Urinary bladder (tissue), 4 donors: ENCODE measurements around the gene OR10H5. TPM values are rescaled to one million over a fixed set of nuclear protein-coding genes. Genes with fewer than 3 reads are reported as not detected.
"Not testable (repeated sequence)": the region's sequence is repeated elsewhere in the genome, so short reads cannot be mapped to it uniquely, and the experiment has no call there.

Experiments used
- DNase-seq: peaks from one replicate; pipeline ENCODE4 v3.0.0-alpha.2; 2015; ENCODE audit errors: extremely low spot score
- H3K27ac ChIP-seq: one replicate; pipeline ENCODE4 v1.5.1; 2013; ENCODE audit warnings: low read depth, mild to moderate bottlenecking, moderate library complexity
- H3K36me3 ChIP-seq: one replicate; pipeline ENCODE4 v1.6.1; 2013; ENCODE audit warnings: mild to moderate bottlenecking, moderate library complexity; ENCODE audit not compliant: insufficient read depth
- H3K4me1 ChIP-seq: one replicate; pipeline ENCODE4 v1.6.1; 2013; ENCODE audit warnings: mild to moderate bottlenecking, moderate library complexity; ENCODE audit not compliant: insufficient read depth
- H3K4me3 ChIP-seq: one replicate; pipeline ENCODE4 v1.5.1; 2013; ENCODE audit warnings: low read depth, low read length
- WGBS: extraction: QIAGEN DNeasy Blood & Tissue Kit; methylation state at CpG from one replicate; pipeline ENCODE4 v1.1.7; 2013; 5-methylcytosine and 5-hydroxymethylcytosine counted together
- polyA plus RNA-seq: library from polyadenylated mRNA; stranded (reverse); fragments of 200-250 nt; gene quantifications from one replicate; pipeline ENCODE4 v1.2.3, GENCODE V29; 2013
- total RNA-seq: library from RNA; depleted of rRNA; stranded (reverse); fragments of >200 nt; gene quantifications from one replicate; pipeline ENCODE4 v1.2.3, GENCODE V29; 2014
- donor health status: healthy with polysubstance abuse.
- donor health status: healthy.

OR10H5 gene, protein sequence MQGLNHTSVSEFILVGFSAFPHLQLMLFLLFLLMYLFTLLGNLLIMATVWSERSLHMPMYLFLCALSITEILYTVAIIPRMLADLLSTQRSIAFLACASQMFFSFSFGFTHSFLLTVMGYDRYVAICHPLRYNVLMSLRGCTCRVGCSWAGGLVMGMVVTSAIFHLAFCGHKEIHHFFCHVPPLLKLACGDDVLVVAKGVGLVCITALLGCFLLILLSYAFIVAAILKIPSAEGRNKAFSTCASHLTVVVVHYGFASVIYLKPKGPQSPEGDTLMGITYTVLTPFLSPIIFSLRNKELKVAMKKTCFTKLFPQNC
- not detected for total RNA-seq
- polyA plus RNA-seq, result 0.01 TPM

- Histone ChIP-seq H3K4me1 (no peaks in the 10 kb centered on the region), H3K4me3 (no peak within 1 kb of the TSS), H3K36me3 (no peaks in the 10 kb centered on the region), H3K27ac (no peak within 1 kb of the TSS)
- 72% methylated on average over 6 of the region's 6 CpGs for WGBS
- no peak for DNase-seq
Observed at GRCh38 chr19:15787611-15788155, at the start of gene OR10H5. Gene OR10H5 (plus strand): TSS chr19:15787661. CDS start chr19:15794049, 6,388 bp downstream.

- Histone ChIP-seq H3K4me1 (no peaks in the 10 kb centered on the region), H3K4me3 (no peak within 1 kb of the TSS), H3K27ac (no peak within 1 kb of the TSS), H3K36me3 (no peaks in the 10 kb centered on the region)
- 62% methylated on average over 4 of the region's 4 CpGs for WGBS
- no peak for DNase-seq
Observed at GRCh38 chr19:15737722-15738121, 49.7 kb upstream of the OR10H5 start, which contains the start of gene OR10H3. Gene OR10H3 (plus strand): TSS chr19:15737985. CDS start chr19:15741393, 3,408 bp downstream.

DNA sequence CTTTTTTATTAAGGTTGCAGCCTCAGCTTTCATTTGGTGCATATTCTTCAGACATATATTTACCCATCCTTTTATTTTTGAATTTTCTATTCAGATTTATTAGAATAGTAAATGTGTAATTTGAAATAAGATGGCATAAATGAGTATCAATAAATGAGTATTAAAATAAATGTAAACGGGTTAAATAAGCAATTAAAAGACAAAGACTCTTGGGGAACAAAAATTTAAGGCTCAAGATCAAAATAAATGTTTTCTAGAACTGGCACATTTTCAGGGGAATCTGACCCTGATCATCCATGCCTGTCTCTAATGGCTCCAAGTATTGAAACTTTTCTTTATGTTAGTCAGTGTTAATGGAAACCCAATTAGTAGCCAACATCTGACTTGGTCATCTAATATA, 46.7 kb upstream of the OR10H5 start:
- Histone ChIP-seq H3K36me3 (no peaks in the 10 kb centered on the region), H3K4me3 (no peak overlapping the region), H3K27ac (no peak overlapping the region), H3K4me1 (no peaks in the 10 kb centered on the region)
- 66% methylated on average over 1 of the region's 1 CpG for WGBS
- DNase-seq, result no peak

DNA sequence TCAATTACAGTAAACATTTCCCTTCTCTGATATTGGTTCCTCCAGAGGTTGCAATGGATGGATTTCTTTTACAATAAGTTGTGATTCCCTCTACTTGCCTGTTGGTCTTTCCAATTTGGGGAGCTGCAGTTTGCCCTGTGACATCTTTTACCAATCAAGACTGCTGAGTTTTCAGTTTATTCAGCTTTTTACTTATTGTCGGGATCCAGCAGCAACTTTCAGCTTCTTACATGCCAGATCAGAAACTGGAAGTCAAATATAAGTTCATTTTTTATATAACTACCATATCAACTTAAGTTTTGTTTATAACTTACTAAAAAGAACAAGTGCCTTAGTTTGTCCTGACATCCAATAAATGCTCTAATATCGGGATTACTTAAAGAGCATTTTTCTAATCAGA, 39.2 kb upstream of the OR10H5 start:
- no peaks in the 10 kb centered on the region for H3K4me1 ChIP-seq
- no peak overlapping the region for H3K27ac ChIP-seq
- no peak for DNase-seq
- no peaks in the 10 kb centered on the region for H3K36me3 ChIP-seq
- no peak overlapping the region for H3K4me3 ChIP-seq
- WGBS, result 78% methylated on average over 2 of the region's 2 CpGs

DNA sequence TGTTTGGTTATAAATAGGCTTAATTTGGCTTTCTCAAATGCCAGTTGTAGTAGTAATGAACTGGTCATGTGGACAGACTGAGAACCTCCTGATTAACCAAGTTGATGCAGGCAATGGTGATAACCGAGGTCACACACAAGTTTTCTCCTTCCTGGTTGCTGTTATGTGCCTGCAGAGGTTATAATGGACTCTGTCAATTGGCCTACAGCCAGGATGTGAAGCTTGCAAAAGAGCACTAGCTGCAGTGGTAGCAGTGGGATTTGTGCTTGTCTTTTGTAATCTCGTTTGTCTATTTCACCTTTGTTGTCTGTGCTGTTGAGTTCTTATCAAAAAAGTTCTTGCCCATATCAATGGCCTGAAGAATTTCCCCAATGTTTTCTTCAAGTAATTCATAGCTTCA, 29.1 kb upstream of the OR10H5 start:
- H3K27ac ChIP-seq, result no peak overlapping the region
- no peak for DNase-seq
- no peaks in the 10 kb centered on the region for H3K4me1 ChIP-seq
- H3K36me3 ChIP-seq, result no peaks in the 10 kb centered on the region
- H3K4me3 ChIP-seq, result no peak overlapping the region
- 59% methylated on average over 2 of the region's 2 CpGs for WGBS

- no peaks in the 10 kb centered on the region for H3K4me1 ChIP-seq
- DNase-seq, result no peak
- H3K4me3 ChIP-seq, result no peak overlapping the region
- H3K27ac ChIP-seq, result no peak overlapping the region
- WGBS, result 37% methylated on average over 28 of the region's 28 CpGs
- no peaks in the 10 kb centered on the region for H3K36me3 ChIP-seq
Observed at GRCh38 chr19:15759962-15760565, 27.4 kb upstream of the OR10H5 start.

- 34% methylated on average over 6 of the region's 6 CpGs for WGBS
- no peak overlapping the region for H3K27ac ChIP-seq
- DNase-seq, result no peak
Observed at GRCh38 chr19:15769586-15769985, 17.9 kb upstream of the OR10H5 start.

GRCh38 chr19:15774159-15774558, 13.3 kb upstream of the OR10H5 start:
- not testable (repeated sequence) for H3K4me1 ChIP-seq, DNase-seq, H3K27ac ChIP-seq, H3K36me3 ChIP-seq, H3K4me3 ChIP-seq
- WGBS, result 70% methylated on average over 3 of the region's 3 CpGs

More at GRCh38 chr19:15769586-15769985, 17.9 kb upstream of the OR10H5 start:
- H3K4me3 ChIP-seq, result no peak overlapping the region
- H3K36me3 ChIP-seq, result no peaks in the 10 kb centered on the region
- H3K4me1 ChIP-seq, result no peaks in the 10 kb centered on the region

GRCh38 chr19:15775249-15775648, 12.2 kb upstream of the OR10H5 start:
- Histone ChIP-seq H3K36me3 (no peaks in the 10 kb centered on the region), H3K27ac (no peak overlapping the region), H3K4me1 (no peaks in the 10 kb centered on the region), H3K4me3 (no peak overlapping the region)
- DNase-seq, result no peak
- WGBS, result 58% methylated on average over 2 of the region's 2 CpGs

- WGBS, result 86% methylated on average over 4 of the region's 4 CpGs
- DNase-seq, result no peak
- Histone ChIP-seq H3K27ac (no peak overlapping the region), H3K4me1 (no peaks in the 10 kb centered on the region), H3K4me3 (no peak overlapping the region), H3K36me3 (no peaks in the 10 kb centered on the region)
Observed at GRCh38 chr19:15776264-15776663, 11.2 kb upstream of the OR10H5 start.

GRCh38 chr19:15776991-15777970, 10.2 kb upstream of the OR10H5 start:
- Histone ChIP-seq H3K4me3 (no peak overlapping the region), H3K36me3 (no peaks in the 10 kb centered on the region), H3K27ac (no peak overlapping the region), H3K4me1 (no peaks in the 10 kb centered on the region)
- no peak for DNase-seq
- WGBS, result 65% methylated on average over 9 of the region's 9 CpGs

DNA sequence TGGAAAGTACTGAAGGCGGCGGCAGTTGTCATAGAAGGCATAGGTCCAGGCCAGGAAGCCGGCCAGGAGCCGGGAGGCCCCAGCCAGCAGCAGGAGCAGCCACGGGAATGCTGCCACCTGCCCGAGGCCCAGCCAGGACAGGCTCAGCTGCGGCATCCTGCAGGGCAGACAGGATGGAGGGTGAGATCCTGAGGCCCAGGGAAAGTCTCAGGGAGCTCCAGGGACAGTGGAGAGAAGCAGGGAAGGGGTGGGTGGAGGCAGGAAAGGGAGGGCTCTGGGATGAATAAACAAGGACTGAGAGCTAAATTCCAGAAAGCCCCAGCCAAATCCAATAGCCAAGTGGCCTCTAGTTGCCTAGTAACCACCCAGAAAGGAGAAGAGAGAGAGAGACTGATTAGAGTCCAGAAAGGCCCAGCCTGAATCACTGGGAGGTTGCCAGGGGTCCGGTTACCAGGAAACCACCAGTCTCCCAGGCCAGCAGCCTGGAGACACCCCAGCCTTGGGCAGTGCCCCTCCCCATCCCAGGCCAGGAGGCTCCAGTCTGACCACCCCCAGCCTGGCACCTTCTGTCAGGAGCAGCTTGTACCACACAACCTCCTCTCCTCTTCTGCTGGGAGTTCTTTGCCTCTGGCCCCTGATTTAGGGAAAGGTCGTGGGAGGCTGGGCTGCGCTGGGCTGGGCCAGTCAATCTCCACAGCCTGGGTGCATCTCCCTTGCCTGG, 7.5 kb upstream of the OR10H5 start:
- 8% methylated on average over 10 of the region's 10 CpGs for WGBS
- DNase-seq, result peak; percentile 26
- Histone ChIP-seq H3K36me3 (no peaks in the 10 kb centered on the region), H3K4me3 (no peak overlapping the region), H3K4me1 (no peaks in the 10 kb centered on the region), H3K27ac (peak overlapping the region; percentile 57)
